A673 (cell line): ENCODE results near the gene OR5AU1. TPM values are rescaled to one million over a fixed set of nuclear protein-coding genes. Genes with fewer than 3 reads are reported as not detected.
A peak's percentile ranks its signal among the peaks of the same experiment; 100 is the strongest.

Experiments used
- BruUV-seq: library from RNA; stranded (reverse); fragments of 400-500 nt; replicated peaks from 2 replicates; lab custom pipeline; 2021; lab: Mats Ljungman, UMichigan
- CTCF ChIA-PET: fragments of 300-600 bp; sonication (Branson Sonifier 250); formaldehyde crosslinking; loops from one replicate; lab custom pipeline; 2022; ENCODE audit warnings: antibody characterized with exemption; lab: Charles Lee
- POLR2A ChIA-PET: fragments of 300-600 bp; sonication (Branson Sonifier 250); formaldehyde crosslinking; loops from one replicate; lab custom pipeline; 2022; ENCODE audit warnings: antibody characterized with exemption; ENCODE audit not compliant: low non-redundant PET; lab: Charles Lee
- DNase-seq: peaks from one replicate; pipeline ENCODE4 v3.0.0-alpha.2; 2015; ENCODE audit warnings: low spot score
- H3K27ac ChIP-seq: fragments of 200-600 bp; sonication (generic); 2 replicates; pipeline ENCODE4 v1.5.1; 2016; ENCODE audit warnings: mixed run types, low read depth, mild to moderate bottlenecking, mixed read lengths, antibody characterized with exemption, low read length; ENCODE audit not compliant: poor library complexity, severe bottlenecking
- H3K27me3 ChIP-seq: fragments of 200-600 bp; sonication (generic); replicated peaks from 2 replicates; pipeline ENCODE4 v1.6.1; 2017; ENCODE audit warnings: mixed run types, low read depth, mild to moderate bottlenecking, mixed read lengths, antibody characterized with exemption, low read length; ENCODE audit not compliant: insufficient read depth, poor library complexity
- H3K36me3 ChIP-seq: fragments of 200-600 bp; sonication (generic); 2 replicates; pipeline ENCODE4 v1.6.1; 2016; ENCODE audit warnings: mixed run types, mild to moderate bottlenecking, mixed read lengths, antibody characterized with exemption, low read length; ENCODE audit not compliant: insufficient read depth, poor library complexity, severe bottlenecking
- H3K4me1 ChIP-seq: fragments of 200-600 bp; sonication (generic); 2 replicates; pipeline ENCODE4 v1.6.1; 2017; ENCODE audit warnings: mixed run types, mild to moderate bottlenecking, mixed read lengths, antibody characterized with exemption, low read length; ENCODE audit not compliant: insufficient read depth, poor library complexity, severe bottlenecking
- H3K4me3 ChIP-seq: fragments of 200-600 bp; sonication (generic); 2 replicates; pipeline ENCODE4 v1.5.1; 2016; ENCODE audit warnings: low read depth, mixed run types, mild to moderate bottlenecking, mixed read lengths, low read length; ENCODE audit not compliant: poor library complexity, severe bottlenecking
- H3K9me3 ChIP-seq: fragments of 200-600 bp; sonication (generic); 2 replicates; pipeline ENCODE4 v1.6.1; 2016; ENCODE audit warnings: mixed run types, low read depth, mild to moderate bottlenecking, mixed read lengths, antibody characterized with exemption, low read length; ENCODE audit not compliant: poor library complexity, severe bottlenecking
- EZH2 ChIP-seq: fragments of 200-600 bp; sonication (generic); IDR thresholded peaks from 2 replicates; pipeline ENCODE4 v1.6.1; 2017; ENCODE audit warnings: borderline replicate concordance, low read depth, mild to moderate bottlenecking, mixed read lengths, antibody characterized with exemption, low read length; ENCODE audit not compliant: poor library complexity, severe bottlenecking
- intact Hi-C: fragments of 100-400 bp; cut with micrococcal nuclease; formaldehyde crosslinking; loops from one replicate; pipeline ENCODE4 v1.10.0; 2022; ENCODE audit not compliant: unreplicated experiment
- total RNA-seq: library from RNA; stranded (reverse); gene quantifications from 2 replicates; pipeline ENCODE4 v1.2.3, GENCODE V29; 2021
- TF ChIP-seq, protein P1 (sequence below): fragments of 300-800, 200-600 bp; sonication (generic); conservative IDR thresholded peaks from 2 replicates; pipeline ENCODE4 v1.5.1; 2017; ENCODE audit warnings: low read depth, mild to moderate bottlenecking, antibody characterized with exemption, low read length, moderate library complexity, mixed read lengths

Gene OR5AU1
- total RNA-seq, 1 experiment from 2014 or later = not detected

DNA sequence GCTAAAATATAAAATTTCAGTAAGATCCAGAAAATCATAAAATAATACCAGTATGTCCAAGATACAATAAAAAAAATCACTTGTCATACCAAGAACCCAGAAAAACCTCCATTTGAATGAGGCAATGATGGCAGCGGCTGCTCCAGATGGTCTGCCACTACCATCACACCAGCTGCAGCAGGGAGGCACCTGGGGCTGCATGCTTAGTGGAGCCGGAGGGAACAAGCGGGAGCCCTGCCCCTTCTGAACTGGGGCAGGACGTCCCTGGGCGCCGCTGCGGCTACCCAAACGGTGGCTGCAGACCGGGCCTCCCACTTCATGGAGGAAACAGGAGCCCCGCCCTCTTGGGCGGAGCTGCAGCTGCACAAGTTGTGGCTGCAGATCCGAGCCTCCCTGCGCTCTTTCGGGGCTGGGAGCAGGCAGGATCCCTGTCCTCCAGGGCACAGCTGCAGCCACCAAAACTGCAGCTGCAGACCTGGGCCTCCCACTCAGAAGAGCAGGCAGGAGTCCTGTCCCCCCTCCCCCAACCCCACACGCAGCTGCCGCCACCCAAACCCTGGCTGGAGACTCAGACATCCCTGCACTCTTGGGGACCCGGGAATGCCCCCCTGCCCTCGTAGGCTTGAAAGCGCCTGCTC, 36.1 kb upstream of the OR5AU1 start:
- BruUV-seq = no TSS peak

DNA sequence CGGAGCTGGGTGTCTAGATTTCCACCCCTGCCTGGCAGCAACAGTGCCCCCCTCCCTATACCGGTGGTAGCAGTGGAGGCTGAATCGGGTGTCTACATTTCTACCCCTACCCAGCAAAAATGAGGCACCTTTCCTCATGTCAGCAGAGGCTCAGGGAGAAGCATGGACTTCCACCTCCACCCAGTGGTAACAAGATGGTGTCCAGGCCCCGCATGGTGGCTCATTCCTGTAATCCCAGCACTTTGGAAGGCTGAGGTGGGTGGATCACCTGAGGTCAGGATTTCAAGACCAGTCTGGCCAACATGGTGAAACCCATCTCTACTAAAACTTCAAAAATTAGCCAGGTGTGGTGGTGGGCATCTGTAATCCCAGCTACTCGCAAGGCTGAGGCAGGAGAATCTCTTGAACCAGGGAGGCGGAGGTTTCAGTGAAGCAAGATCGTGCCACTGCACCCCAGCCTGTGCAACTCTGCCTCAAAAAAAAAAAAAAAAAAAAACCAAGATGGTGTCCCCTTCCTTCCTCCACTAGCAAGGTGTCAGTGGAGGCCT, 35.5 kb upstream of the OR5AU1 start:
- Histone ChIP-seq H3K27ac (no peak overlapping the region), H3K27me3 (no peaks in the 10 kb centered on the region), H3K36me3 (no peaks in the 10 kb centered on the region), H3K9me3 (no peaks in the 10 kb centered on the region), H3K4me1 (peaks cover 10% of the 10 kb centered on the region), H3K4me3 (peak overlapping the region; percentile 47)
- no peak for TF ChIP-seq EZH2
- TF ChIP-seq, protein P1, sequence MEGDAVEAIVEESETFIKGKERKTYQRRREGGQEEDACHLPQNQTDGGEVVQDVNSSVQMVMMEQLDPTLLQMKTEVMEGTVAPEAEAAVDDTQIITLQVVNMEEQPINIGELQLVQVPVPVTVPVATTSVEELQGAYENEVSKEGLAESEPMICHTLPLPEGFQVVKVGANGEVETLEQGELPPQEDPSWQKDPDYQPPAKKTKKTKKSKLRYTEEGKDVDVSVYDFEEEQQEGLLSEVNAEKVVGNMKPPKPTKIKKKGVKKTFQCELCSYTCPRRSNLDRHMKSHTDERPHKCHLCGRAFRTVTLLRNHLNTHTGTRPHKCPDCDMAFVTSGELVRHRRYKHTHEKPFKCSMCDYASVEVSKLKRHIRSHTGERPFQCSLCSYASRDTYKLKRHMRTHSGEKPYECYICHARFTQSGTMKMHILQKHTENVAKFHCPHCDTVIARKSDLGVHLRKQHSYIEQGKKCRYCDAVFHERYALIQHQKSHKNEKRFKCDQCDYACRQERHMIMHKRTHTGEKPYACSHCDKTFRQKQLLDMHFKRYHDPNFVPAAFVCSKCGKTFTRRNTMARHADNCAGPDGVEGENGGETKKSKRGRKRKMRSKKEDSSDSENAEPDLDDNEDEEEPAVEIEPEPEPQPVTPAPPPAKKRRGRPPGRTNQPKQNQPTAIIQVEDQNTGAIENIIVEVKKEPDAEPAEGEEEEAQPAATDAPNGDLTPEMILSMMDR = no peak
- DNase-seq = no peak
- ChIA-PET POLR2A (no interaction called here), CTCF (no interaction called here)
- no TSS peak for BruUV-seq
- intact Hi-C loops = loop anchor here (10.0 kb wide), 1 partner anchor 177 kb away; no protein-coding TSS in a partner anchor

More for the DNA sequence above, 36.1 kb upstream of the OR5AU1 start:
- ChIA-PET POLR2A (no interaction called here), CTCF (no interaction called here)
- Histone ChIP-seq H3K27me3 (no peaks in the 10 kb centered on the region), H3K9me3 (no peaks in the 10 kb centered on the region), H3K4me3 (peak overlapping the region; percentile 47), H3K4me1 (peaks cover 10% of the 10 kb centered on the region), H3K36me3 (no peaks in the 10 kb centered on the region), H3K27ac (no peak overlapping the region)
- TF ChIP-seq, protein P1 = no peak
- no peak for TF ChIP-seq EZH2
- intact Hi-C loops = loop anchor here (10.0 kb wide), 1 partner anchor 177 kb away; no protein-coding TSS in a partner anchor
- peak; percentile 78 for DNase-seq

DNA sequence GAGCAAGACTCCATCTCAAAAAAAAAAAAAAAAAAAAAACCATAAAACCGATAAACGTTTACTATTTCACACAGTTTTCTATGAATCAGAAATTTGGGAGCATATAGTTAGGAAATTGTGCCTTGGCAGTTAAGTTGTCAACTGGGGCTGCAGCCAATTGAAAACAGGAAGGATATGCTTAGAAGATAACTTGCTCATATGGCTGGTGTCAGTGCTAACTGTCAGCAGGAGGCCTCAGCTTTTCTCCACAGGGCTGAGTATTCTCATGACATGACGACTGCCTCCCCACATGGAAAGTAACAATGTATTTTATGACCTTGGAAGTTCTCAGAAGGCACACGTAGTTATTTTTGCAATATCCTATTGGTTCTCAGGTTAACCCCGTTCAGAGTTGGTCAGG, 29.6 kb upstream of the OR5AU1 start:
- H3K9me3 ChIP-seq = no peaks in the 10 kb centered on the region
- peaks cover 12% of the 10 kb centered on the region for H3K4me1 ChIP-seq
- intact Hi-C loops = no loop called here
- ChIA-PET POLR2A (no interaction called here), CTCF (interaction anchor here (0.7 kb wide), 1 partner anchor 343 kb away, joined by 6 read pairs; no protein-coding TSS in a partner anchor)
- no peak overlapping the region for H3K27ac ChIP-seq
- no peaks in the 10 kb centered on the region for H3K27me3 ChIP-seq
- TF ChIP-seq, protein P1 = no peak
- TF ChIP-seq EZH2 = no peak
- BruUV-seq = no TSS peak
- no peaks in the 10 kb centered on the region for H3K36me3 ChIP-seq
- no peak overlapping the region for H3K4me3 ChIP-seq
- peak; percentile 88 for DNase-seq
